Measurements from ENCODE around the gene GNAT2. TPM values are rescaled to one million over a fixed set of nuclear protein-coding genes. Genes with fewer than 3 reads are reported as not detected.

Gene GNAT2
- total RNA-seq: 0.14 TPM in 1 of 2 replicates, not detected in the other

DNA sequence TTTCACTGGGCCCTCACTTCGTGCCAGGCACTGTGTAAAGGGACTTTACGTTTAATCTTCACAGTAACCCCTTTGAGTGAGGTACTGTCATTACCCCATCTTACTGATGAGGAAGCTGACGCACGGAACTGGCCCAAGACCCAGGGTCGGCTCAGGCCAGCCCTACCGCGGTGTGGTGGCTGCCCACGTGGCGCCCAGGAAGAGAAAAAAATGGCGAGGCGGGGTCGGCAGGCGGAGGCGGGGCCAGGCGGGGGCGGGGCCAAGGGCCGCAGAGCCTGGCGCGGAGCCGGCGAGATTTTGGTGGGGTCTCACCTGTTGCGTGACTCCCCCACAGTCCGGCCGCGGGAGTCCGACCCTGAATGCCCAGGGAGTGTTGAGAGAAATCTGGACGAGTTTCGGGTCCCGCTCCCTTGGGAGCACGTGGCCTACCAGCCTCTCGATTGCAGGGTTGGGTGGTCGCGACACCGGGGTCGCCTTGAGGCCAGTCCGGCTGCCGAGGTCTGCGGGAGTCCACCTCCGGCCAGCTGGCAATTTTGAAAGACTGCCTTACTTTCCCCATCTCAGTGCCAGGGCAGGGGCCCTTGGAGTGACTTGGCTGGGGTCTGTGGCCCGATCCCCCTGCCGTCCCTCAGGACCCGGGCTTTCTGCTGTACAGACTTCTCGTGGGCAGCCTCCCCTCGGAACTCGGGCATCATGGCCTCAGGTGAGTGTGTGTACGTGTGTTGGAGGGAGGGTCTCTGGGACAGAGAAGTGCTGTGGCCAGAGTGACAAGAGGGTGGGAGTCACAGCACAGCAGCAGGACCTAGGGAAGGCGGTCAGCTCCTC lies at the start of gene GNAT2, which contains the start of gene AMPD2:
Gene GNAT2 (minus strand): TSS at position 41 of the 825 bp plus-strand sequence. CDS start 6,746 bp downstream, outside the sequence.
Gene AMPD2 (plus strand): TSS at position 262 of the 825 bp plus-strand sequence. CDS start 1,339 bp downstream, outside the sequence.

DNA sequence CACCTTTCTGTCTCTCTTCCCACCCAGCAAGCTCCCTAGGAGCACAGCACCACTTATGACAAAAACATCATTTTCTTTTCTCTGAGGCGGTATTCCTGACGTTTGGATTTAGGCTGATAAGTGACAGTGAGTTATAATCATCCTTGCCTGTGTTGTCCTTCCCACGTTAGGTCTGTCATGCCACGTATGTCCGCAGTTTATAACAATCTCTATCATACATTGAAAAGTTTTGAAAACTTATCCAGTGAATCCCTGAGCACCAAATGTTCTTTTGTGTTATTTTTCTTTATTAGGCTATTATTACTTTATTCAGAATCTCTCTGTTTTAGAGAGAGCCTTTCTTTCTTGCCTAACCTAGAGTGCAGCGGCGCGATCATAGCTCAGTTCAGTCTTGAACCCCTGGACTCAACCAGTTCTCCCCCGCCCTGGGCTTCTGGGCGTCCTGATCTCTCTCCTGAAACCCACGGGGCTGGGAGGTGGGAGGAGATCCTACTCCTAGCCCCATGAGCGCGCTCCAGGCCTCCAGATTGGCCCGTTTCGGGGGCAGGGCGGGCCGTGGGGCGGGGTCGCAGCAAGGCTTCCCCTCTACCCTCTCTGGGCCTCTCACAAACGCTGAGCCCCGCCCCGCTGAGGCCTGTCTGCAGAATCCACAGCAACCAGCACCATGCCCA lies 48.2 kb upstream of the GNAT2 start, which contains the start of gene GSTM2:
Gene GSTM2 (plus strand): TSS at position 606 of the 671 bp plus-strand sequence. CDS start 59 bp downstream, at position 665.

DNA sequence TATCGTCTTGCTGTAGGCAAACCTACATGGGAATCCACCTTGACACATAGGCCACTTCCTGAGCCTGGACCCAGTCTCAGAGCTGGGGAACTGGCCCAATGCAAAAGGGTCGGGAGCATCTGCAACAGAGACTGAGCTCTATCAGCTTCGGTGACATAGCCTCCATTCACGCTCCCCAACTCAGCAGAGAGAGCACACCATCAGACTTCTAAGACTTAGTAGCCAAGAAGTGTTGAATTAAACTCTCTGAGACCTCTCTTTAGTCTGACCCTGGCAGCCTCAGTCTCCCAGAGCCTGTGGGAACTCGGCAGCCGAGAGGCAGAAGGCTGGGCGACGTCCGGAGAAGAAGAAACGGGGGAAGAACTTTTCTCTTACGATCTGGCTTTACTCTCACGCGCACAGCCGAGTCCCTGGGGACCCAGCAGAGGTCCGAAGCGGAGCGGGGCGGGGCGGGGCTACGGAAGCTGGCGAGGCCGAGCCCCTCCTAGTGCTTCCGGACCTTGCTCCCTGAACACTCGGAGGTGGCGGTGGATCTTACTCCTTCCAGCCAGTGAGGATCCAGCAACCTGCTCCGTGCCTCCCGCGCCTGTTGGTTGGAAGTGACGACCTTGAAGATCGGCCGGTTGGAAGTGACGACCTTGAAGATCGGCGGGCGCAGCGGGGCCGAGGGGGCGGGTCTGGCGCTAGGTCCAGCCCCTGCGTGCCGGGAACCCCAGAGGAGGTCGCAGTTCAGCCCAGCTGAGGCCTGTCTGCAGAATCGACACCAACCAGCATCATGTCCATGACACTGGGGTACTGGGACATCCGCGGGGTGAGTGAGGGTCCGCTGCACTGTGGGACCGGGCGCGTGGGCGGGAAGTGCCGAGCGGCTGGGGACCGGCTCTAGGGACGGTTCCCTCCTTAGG lies 36.5 kb upstream of the GNAT2 start, which contains the start of gene GSTM4:
Gene GSTM4 (plus strand): TSS at position 485 of the 905 bp plus-strand sequence. CDS start 291 bp downstream, at position 776.

Other genes starting within 250 kb of the GNAT2 start
- 9.2 and 28.4 TPM in 2 replicates for gene SORT1, start 221.7 kb downstream of the GNAT2 start, total RNA-seq
- 36.9 and 37.3 TPM in 2 replicates for gene PSMA5, start 193.2 kb downstream of the GNAT2 start, total RNA-seq
- not detected in 2 replicates for gene SYPL2, start 153.1 kb downstream of the GNAT2 start, total RNA-seq
- 1.2 and 2.1 TPM in 2 replicates for gene ATXN7L2, start 135.7 kb downstream of the GNAT2 start, total RNA-seq
- 5.1 and 11.9 TPM in 2 replicates for gene CYB561D1, start 125.5 kb downstream of the GNAT2 start, total RNA-seq
- gene AMIGO1, start 109.9 kb downstream of the GNAT2 start, total RNA-seq: 0.34 and 1.6 TPM in 2 replicates
- gene GPR61, start 79.7 kb downstream of the GNAT2 start, total RNA-seq: under 0.01 TPM in 1 of 2 replicates, not detected in the other
- 16.4 and 17.9 TPM in 2 replicates for gene GNAI3, start 71.0 kb downstream of the GNAT2 start, total RNA-seq
- 19.5 and 32.0 TPM in 2 replicates for gene AMPD2, start 221 bp upstream of the GNAT2 start, total RNA-seq
- 2.6 and 3.1 TPM in 2 replicates for gene GSTM4, start 36.5 kb upstream of the GNAT2 start, total RNA-seq
- 0.34 and 9.2 TPM in 2 replicates for gene GSTM2, start 48.4 kb upstream of the GNAT2 start, total RNA-seq
- gene GSTM1, start 68.2 kb upstream of the GNAT2 start, total RNA-seq: 1.4 TPM in 1 of 2 replicates, not detected in the other
- not detected in 2 replicates for gene GSTM5, start 92.6 kb upstream of the GNAT2 start, total RNA-seq
- gene GSTM3, start 121.4 kb upstream of the GNAT2 start, total RNA-seq: 10.5 and 28.0 TPM in 2 replicates
- not detected in 2 replicates for gene EPS8L3, start 144.3 kb upstream of the GNAT2 start, total RNA-seq